Germinal center (tissue), 1 donor: ENCODE measurements around the gene SPINT2.
"Not testable (repeated sequence)": the region's sequence is repeated elsewhere in the genome, so short reads cannot be mapped to it uniquely, and the experiment has no call there.

Experiments
- DNase-seq: peaks from one replicate; pipeline ENCODE4 v3.0.0; 2012; ENCODE audit warnings: mixed read lengths, low spot score

SPINT2 gene

DNA sequence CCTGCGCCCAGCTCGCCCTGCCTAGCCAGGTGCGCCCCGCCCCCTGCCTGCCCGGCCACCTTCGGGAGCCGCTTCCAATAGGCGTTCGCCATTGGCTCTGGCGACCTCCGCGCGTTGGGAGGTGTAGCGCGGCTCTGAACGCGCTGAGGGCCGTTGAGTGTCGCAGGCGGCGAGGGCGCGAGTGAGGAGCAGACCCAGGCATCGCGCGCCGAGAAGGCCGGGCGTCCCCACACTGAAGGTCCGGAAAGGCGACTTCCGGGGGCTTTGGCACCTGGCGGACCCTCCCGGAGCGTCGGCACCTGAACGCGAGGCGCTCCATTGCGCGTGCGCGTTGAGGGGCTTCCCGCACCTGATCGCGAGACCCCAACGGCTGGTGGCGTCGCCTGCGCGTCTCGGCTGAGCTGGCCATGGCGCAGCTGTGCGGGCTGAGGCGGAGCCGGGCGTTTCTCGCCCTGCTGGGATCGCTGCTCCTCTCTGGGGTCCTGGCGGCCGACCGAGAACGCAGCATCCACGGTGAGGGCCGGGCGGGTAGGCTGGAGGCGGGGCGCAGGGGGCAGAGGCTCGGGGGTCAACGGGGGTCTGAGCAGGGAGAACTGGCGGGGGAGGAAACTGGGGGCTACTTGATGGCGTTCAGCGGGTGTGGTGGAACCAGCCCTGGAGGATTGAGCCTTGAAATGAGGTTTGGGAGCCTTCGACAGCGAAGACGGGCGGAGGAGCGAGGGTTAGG lies at the start of gene SPINT2:
Gene SPINT2, plus strand, starts transcription at position 88 of the 727 bp plus-strand sequence. Its CDS starts 320 bp downstream, at position 408.
- peak; percentile 78 for DNase-seq

- no peak for DNase-seq
Observed at GRCh38 chr19:38216785-38217641, 47.4 kb upstream of the SPINT2 start.

- no peak for DNase-seq
Observed at GRCh38 chr19:38218204-38218603, 46.2 kb upstream of the SPINT2 start.

DNA sequence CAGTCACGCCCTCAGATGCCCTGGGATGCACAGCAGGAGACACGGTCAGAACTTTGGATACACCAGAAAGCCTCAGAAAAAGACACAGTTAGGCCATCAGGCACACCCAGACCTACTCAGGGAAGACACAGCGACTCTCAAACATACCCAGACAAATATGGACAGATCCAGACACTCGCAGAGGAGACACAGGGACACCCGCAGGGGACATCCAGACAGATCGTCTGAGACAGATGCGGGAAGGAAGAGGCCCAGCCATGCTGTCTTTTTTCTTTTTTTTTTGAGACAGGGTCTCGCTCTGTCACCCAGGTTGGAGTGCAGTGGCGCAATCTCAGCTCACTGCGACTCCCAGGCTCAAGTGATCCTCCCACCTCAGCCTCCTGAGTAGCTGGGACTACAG lies 45.2 kb upstream of the SPINT2 start:
- no peak for DNase-seq

GRCh38 chr19:38221421-38221820 lies 43.0 kb upstream of the SPINT2 start:
- DNase-seq: no peak

GRCh38 chr19:38221919-38222830 lies 42.2 kb upstream of the SPINT2 start:
- no peak for DNase-seq

DNA sequence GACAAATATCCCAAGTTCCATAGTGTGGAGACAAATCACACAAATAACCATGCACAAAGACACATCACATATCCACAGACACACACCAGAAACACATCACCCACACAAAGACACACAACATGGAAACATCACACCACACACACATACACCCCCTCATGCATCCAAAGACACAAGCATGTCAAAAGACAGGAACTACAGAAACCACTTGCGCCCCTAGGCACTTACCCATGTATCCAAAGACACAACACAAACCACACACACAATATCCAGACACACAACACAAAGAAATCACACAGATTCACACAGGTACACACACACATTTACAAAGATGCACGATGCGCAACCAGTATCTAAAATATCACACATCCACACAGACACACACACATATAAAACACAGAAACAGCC lies 41.3 kb upstream of the SPINT2 start:
- no peak for DNase-seq

GRCh38 chr19:38223617-38224013 lies 40.8 kb upstream of the SPINT2 start:
- no peak for DNase-seq

GRCh38 chr19:38224014-38224862 lies 40.1 kb upstream of the SPINT2 start, which contains the start of gene DPF1:
Gene DPF1 (minus strand): TSS chr19:38224222. CDS start chr19:38224142, 80 bp downstream.
- DNase-seq: peak; percentile 90

GRCh38 chr19:38224863-38225218 lies 39.5 kb upstream of the SPINT2 start:
- not testable (repeated sequence) for DNase-seq

DNA sequence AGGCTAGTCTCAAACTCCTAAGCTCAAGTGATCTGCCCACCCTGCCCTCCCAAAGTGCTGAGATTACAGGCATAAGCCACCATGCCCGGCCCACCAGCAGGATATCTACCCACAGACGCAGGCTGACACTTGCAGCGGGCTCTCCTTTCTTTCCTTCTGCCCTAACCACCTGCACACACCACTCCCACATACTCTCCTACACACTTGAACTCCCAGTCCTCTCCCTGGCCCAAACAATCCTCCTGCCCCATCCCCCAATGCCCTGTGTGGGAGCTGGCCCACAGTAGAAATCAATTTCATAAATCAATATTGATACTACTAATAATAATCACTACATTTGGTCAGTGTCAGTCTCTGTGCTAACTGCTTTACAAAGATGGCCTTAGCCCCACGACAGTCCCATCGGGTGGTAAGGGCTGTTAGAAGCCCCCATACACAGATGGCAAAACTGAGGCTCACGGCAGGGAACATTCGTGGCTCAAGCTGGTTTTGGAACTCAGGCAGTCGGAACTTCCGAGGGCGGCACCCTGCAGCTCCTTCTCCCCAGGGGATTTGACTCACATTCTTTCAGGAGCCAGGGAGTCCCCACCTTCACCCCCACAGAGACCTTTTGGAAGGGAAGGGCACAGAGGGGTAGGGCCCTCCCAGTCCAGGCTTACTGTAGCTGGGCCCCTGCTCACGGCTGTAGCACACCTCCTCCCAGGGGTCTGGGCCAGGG lies 36.9 kb upstream of the SPINT2 start:
- DNase-seq: no peak

GRCh38 chr19:38228005-38228377 lies 36.4 kb upstream of the SPINT2 start:
- DNase-seq: no peak

DNA sequence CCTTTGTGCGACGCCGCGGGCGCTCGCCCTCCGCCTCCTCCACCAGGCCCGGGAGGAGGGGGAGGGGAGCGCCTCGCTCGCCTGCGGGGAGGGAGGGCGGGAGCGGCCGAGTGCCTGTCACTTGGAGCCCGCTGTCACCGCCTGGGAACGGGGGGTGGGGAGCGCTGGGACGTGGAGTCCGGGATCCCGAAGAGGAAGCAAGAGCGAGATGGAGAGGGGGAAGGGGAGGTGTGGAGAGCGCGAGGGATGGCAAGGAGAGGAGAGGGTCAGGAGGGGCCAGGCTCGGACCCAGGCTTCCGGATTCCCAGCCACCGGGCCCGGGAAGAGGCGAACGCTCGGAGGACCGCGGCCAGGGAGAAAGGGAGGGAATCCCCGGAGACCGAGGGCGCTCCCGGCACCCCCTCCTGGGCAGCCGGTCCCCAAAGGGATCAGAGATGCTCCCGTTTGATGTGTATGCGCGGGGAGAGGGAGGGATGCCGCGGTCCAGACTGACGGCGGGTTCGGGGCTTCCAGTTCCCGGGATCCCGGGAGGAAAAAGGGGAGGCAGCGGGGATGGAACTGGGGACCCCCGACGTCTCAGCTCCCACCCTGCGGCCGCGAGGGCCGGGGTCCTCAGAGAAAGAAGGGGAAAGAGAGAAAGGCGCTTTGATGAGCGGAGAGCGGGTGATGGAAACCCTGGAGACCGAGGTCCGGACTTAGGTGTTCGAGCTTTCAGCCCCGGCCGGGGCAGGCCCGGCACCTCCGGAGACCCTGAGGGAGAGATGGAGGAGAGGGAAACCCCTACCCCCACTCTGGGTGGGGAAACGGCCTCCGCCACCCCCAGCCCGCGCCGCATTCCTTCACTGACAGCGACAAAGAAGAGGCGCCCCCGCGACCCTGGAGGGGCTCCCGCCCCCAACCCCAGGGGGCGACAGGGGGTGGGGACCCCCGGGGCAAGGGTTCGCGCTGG lies 35.6 kb upstream of the SPINT2 start:
- no peak for DNase-seq

GRCh38 chr19:38229585-38230073 lies 34.7 kb upstream of the SPINT2 start:
- DNase-seq: peak; percentile 92

- not testable (repeated sequence) for DNase-seq
Observed at GRCh38 chr19:38230506-38231133, 33.8 kb upstream of the SPINT2 start.

DNA sequence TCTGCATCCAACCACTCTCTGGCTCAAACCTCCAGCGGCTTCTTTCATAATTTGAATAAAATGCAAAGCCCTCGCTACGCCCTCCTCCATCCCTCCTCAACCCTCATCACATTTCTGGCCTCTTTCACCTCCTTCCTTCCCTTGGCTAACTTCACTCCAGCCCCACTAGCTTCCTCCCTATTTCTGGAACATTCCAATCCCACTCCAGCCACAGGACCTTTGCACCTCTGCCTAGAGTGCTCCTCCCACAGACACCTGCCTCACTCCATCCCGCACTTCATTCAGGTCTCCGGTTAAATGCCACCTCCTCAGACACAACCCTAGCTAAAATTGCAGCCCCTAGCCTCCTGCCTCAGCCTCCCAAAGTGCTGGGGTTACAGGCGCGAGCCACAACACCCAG lies 32.5 kb upstream of the SPINT2 start:
- DNase-seq: no peak

DNA sequence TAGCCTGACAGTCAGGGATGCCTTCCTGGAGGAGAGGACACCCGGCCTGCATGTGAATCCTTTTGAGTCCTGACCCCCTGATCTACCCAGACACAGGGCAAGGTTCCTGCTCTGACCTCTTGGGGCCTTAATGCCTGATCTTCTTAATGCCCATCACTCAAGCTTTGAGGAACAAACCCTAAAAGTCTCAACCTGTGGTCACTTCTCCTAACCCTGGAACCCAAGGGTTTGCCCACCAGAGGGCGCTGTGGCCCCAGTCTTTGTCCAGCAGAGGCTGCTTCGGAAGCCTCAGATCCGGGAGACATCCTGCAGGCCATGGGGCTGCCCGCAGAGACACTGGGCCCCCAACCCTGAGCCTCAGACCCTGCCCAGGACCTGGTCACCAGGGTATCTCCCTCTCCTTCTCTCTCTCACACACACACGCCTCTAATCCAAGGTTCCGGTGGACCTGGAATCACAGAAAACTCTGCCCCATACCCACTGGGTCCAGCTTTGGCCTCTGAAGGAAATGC lies 30.6 kb upstream of the SPINT2 start:
- DNase-seq: peak; percentile 77

DNA sequence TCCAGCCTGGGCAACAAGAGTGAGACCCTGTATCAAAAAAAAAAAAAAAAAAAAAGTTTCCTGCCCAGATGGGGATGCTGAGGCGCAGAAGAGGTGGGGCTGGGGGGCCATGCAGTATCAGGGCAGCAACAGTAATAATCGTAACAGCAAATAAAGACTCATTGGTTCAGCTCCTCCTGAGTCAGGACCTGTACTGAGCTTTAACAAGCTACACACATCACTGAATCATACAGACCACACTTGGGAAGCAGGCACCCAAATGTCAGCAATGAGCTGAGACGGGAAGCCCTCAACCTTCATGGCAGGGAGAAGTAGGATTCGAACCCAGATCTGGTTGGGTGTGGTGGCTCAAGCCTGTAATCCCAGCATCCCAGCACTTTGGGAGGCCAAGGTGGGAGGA lies 29.8 kb upstream of the SPINT2 start:
- DNase-seq: no peak

DNA sequence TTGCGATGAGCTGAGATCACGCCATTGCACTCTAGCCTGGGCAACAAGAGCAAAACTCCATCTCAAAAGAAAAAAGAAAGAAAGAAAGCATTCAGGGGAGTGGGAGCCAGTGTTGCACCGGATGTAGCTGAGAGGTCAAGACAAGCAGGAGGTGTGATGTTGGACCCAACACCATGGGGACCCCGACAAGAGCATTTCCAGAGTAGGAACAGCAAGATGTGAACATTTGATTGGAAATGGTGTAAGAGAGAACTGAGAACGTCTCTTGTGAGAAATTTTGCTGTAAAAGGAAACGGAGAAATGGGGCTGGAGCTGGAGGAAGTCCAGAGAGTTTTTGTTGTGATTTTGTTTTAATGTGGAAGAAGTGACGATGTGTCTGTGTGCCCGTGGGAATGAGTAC lies 24.6 kb upstream of the SPINT2 start:
- DNase-seq: no peak
